MM.1S (cell line): ENCODE measurements around the gene RAB25.

ENCODE experiments used
- EZH2 ChIP-seq: fragments of 300-600 bp; sonication (generic); optimal IDR thresholded peaks from 2 replicates; pipeline ENCODE3; 2017; ENCODE audit warnings: low read depth, mild to moderate bottlenecking, antibody characterized with exemption, low read length, mixed read lengths
- EZH2phosphoT487 ChIP-seq: fragments of 300-600 bp; sonication (generic); IDR thresholded peaks from 2 replicates; pipeline ENCODE4 v1.6.1; 2018; ENCODE audit warnings: antibody characterized with exemption, low read length
- TF ChIP-seq, protein P1 (sequence below): fragments of 300-600 bp; sonication (generic); IDR thresholded peaks from 2 replicates; pipeline ENCODE4 v1.5.1; 2016; ENCODE audit warnings: antibody characterized with exemption, low read length, mixed read lengths

DNA sequence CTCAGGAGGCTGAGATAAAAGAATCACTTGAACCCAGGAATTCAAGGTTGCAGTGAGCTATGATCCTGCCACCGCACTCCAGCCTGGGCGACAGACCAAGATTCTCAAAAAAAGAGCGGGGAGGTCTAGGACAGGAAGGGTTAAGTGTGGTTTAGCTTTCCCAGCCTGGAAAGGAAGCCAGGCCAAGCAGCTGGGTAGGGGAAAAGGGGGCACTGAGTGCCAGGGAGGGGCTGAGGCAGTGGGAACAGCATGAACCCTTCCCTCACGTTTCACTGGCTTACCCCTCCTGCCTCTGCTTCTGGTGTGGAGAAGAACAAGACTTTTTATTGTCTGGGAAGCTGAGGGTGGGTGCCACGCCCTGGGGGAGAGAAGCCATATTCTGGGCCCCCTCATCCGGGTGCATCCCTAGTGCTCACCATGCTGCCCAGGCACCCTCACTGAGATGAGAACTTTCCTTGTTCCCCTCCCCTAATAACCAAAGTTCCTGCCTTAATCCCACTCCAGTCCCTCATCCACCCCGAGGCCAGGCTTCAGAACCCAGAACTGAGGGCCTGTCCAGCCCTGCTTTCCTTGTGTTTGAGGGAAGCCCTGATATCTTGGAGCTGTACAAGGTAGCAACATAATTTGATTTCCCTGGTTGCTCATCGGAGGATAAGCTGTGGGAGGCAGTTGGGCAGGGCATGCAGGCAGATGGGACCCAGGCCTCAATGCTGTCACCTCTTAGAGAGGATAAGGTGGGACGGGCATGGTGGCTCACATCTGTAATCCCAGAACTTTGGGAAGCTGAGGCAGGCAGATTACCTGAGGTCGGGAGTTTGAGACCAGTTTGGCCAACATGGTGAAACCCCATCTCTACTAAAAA, 51.5 kb downstream of the RAB25 start:
- TF ChIP-seq, protein P1, sequence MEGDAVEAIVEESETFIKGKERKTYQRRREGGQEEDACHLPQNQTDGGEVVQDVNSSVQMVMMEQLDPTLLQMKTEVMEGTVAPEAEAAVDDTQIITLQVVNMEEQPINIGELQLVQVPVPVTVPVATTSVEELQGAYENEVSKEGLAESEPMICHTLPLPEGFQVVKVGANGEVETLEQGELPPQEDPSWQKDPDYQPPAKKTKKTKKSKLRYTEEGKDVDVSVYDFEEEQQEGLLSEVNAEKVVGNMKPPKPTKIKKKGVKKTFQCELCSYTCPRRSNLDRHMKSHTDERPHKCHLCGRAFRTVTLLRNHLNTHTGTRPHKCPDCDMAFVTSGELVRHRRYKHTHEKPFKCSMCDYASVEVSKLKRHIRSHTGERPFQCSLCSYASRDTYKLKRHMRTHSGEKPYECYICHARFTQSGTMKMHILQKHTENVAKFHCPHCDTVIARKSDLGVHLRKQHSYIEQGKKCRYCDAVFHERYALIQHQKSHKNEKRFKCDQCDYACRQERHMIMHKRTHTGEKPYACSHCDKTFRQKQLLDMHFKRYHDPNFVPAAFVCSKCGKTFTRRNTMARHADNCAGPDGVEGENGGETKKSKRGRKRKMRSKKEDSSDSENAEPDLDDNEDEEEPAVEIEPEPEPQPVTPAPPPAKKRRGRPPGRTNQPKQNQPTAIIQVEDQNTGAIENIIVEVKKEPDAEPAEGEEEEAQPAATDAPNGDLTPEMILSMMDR, result no peak
- TF ChIP-seq EZH2 (no peak), EZH2phosphoT487 (no peak)
